CD4-positive, alpha-beta T cell treated with Interleukin-10 for 1 hour (primary cell): ENCODE data around the gene RAB3C.

ENCODE experiments used
- DNase-seq: peaks from one replicate; pipeline ENCODE4 v3.0.0-alpha.2; 2020

RAB3C gene

GRCh38 chr5:58606064-58606463 is 23.2 kb downstream of the RAB3C start:
- DNase-seq: no peak

- DNase-seq: no peak
Observed at GRCh38 chr5:58615972-58616371, 33.1 kb downstream of the RAB3C start.

GRCh38 chr5:58617241-58617640 is 34.4 kb downstream of the RAB3C start:
- DNase-seq: no peak

GRCh38 chr5:58620336-58620735 is 37.5 kb downstream of the RAB3C start:
- DNase-seq: no peak

- no peak for DNase-seq
Observed at GRCh38 chr5:58622936-58623871, 40.3 kb downstream of the RAB3C start.

- no peak for DNase-seq
Observed at GRCh38 chr5:58628626-58629025, 45.8 kb downstream of the RAB3C start.

DNA sequence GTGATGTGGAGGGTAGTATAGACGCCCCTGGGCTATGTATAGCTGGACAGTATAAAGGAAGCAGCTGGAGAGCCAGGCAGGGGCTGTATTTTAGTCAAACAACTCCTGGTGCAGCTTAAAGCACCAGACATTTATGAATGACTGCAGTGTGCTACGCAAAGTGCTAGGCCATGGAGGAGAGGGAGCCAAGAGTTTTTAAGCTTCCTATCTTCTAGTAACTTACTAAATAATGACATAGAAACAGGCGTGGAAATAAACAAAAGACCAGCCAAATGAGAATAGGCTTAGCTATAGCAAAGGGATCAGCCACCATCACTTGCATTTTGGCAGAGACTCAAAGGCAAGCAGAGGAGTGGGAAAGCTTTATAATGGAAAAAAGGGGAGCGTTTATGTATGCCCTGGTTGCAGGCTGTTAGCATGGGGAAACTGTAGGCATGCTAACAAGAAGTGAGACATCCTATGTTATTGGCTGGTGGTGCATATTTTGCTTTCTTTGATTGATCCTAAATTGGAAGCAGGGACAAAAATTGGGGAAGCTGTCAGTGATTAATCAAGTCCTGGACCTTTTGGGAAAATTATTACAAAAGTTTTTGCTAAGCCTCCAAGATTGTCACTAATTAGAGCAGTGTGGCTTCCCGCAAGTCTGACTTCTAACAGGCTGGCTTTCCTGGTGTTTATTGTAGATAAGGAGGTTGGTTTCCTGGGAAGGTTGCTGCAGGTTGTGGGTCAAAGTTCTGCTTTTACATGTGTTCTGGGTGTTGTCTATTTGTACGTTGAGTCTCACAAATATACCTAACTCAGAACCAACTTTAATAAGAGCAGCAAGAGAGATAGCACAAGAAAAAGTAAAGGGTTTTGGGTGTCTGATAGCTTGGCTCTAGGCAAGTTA is 46.6 kb downstream of the RAB3C start:
- DNase-seq: no peak

- DNase-seq: no peak
Observed at GRCh38 chr5:58631895-58632294, 49.0 kb downstream of the RAB3C start.

GRCh38 chr5:58635416-58635815 is 52.5 kb downstream of the RAB3C start:
- DNase-seq: no peak

GRCh38 chr5:58640011-58640410 is 57.1 kb downstream of the RAB3C start:
- no peak for DNase-seq

GRCh38 chr5:58641533-58641932 is 58.7 kb downstream of the RAB3C start:
- no peak for DNase-seq

- DNase-seq: no peak
Observed at GRCh38 chr5:58648846-58649245, 66.0 kb downstream of the RAB3C start.

DNA sequence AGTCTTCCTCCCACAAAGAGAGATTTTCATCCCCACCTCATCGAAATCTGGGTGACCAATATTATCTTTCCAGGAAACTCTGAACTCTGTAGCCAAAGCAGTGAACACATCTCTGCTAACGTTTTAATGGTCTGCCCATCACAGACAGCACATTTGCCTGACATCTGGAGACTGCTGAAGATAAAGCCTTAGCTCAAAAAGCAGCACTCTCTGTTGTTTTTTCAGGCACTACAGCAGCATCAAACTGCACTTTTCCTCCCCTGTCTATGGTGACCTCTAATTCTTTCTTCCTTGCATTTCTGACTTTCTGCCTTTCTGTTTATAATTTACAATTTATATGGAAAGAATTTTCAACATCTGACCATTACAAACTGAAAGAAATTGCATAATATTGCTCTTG is 66.8 kb downstream of the RAB3C start:
- no peak for DNase-seq

- DNase-seq: no peak
Observed at GRCh38 chr5:58653521-58653920, 70.6 kb downstream of the RAB3C start.

- DNase-seq: no peak
Observed at GRCh38 chr5:58666141-58666540, 83.3 kb downstream of the RAB3C start.

DNA sequence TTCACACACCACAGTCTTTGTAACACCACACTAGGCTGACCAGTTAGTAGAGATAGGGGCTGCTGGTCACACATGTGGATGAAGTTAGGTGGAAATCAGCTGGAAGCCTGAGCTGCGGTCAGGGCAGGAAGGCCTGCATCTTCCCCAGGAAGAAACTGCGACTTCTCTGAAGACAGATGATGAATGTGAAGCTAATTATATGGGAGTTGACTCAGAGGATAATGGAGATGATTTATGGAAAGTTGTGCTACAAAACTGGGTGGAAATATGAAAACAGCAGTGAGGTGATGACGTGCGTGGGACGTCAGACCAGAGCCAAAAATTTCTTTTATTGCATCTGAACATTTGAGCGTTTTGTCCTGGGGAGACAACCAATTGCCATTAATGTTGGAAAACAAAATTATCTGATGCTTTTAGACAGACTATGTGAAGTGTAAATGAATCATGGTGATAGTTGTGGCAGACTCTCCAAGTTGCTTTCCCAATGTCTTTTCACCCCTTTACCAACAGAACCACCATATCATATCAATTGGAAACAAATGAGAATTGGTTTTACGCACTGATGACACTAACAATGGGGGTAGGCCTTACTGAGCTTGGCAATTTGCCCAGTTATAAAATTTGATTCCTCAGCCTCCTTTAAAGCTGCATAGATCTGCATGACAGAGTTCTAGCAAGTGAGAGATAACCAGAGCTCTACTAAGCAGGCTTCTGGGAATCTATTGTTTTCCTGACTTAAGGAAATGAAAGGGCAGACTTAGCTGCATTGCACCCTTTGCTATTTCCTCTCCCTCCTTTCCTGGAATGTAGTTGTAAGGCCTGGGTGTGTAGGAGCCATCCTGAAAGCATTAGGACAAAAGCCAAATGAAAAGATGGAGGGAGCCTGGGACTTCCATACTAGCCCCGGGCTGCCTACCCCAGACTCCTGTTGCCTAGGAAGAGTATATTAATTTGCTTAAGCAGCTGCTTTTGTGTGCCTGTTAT is 84.0 kb downstream of the RAB3C start:
- DNase-seq: no peak

DNA sequence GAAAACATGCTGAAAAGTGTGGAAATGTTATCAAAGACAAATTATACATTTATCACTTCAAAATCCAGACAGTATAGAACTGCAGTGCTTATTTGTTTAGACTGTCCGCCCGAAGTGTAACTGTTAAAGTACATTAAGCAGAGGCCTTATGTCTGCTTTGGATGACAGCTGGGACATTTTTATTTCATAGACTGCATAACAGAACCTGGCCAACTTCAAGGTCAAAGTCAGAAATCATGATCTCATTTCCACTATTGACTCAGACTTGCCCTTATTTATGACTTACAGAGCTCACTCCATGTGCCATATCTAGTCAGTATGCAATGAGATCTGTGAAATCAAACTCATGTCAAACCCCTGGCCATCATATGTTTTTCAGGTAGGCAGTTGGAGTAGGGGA is 87.7 kb downstream of the RAB3C start:
- DNase-seq: no peak

GRCh38 chr5:58671155-58671554 is 88.3 kb downstream of the RAB3C start:
- DNase-seq: no peak

DNA sequence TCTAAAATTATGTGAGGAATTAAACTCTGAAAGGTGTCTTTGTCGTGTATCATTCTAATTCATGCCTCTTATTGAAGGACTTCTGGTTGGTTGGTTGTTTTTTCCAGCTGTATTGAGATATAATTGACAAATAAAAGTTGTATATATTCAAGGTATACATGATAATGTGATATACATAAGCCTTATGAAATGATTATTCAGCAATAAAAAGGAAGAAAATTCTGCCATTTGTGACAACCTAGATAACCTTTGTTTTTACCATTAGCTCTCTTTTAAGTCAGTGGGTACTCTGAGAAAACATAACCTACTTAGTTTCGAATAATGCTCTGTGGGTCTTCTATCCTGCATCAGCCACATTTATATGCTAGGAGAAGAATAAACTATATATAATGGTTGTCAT is 89.6 kb downstream of the RAB3C start:
- no peak for DNase-seq

GRCh38 chr5:58674070-58674469 is 91.2 kb downstream of the RAB3C start:
- no peak for DNase-seq

DNA sequence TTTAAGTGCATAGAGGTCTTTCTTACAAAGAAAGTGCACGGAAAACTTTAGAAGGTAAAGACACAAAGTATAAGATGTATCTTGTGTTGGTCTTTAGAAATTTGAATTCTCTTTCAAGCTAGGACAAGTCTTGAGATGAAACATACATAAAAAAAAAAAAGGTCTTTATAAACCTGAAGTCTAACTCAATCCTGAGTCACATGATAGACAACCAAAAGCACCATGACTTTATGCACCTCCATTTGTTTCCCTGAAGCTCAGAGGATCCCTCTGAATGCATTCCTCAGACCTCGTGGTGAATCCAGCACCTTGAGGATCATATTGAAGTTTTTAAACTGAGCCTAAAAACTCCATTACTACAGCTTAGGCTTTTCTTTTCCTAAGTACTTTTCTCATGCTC is 91.8 kb downstream of the RAB3C start:
- DNase-seq: no peak

GRCh38 chr5:58675341-58675740 is 92.5 kb downstream of the RAB3C start:
- DNase-seq: no peak

DNA sequence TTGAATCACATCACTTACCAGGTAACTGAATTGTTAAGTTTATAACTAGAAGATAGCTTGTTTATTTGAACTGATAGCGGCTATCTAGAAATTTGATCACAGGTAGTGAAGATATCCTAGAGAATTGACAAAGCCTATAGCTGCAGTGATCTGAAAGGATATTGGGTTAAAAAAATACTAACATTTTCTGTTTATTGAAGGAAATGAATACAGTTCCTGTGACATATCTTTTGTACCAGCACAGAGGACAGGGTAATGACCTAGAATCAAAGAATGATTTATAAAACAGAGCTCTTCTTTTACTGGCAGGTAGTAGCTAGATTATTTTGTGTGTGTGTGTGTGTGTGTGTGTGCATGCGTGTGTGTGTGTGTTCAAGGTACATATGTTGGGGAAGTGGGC is 94.8 kb downstream of the RAB3C start:
- DNase-seq: no peak
